GM12878 (cell line): ENCODE measurements around the gene TEKT5.

ENCODE experiments used
- CEBPB ChIP-seq, 2 experiments: fragments of 150-350 bp in 1 of 2; IDR thresholded peaks; 2 replicates each; pipeline ENCODE4 v1.6.1; 2012 to 2014; ENCODE audit warnings: low read depth in 2 of 2, low read length in 2 of 2, borderline replicate concordance in 1 of 2, inconsistent platforms in 1 of 2
- EP300 ChIP-seq, 2 experiments: fragments of 150-350 bp in 1 of 2; IDR thresholded peaks; 2 replicates each; pipeline ENCODE4 v1.6.1; 2011 to 2012; ENCODE audit warnings: low read depth in 2 of 2, low read length in 2 of 2, borderline replicate concordance in 1 of 2, improper control_type of control experiment in 1 of 2, inconsistent platforms in 1 of 2; ENCODE audit not compliant: control insufficient read depth in 1 of 2
- POLR2A ChIP-seq: IDR thresholded peaks from 2 replicates; pipeline ENCODE4 v1.6.1; 2011; ENCODE audit warnings: low read depth, mild to moderate bottlenecking, low read length
- POLR2AphosphoS5 ChIP-seq: IDR thresholded peaks from 2 replicates; pipeline ENCODE4 v1.6.1; 2011; ENCODE audit warnings: mild to moderate bottlenecking, low read length, inconsistent platforms
- SMC3 ChIP-seq: IDR thresholded peaks from 2 replicates; pipeline ENCODE4 v1.6.1; 2011; ENCODE audit warnings: low read length, improper control_type of control experiment, borderline replicate concordance
- SP1 ChIP-seq: IDR thresholded peaks from one replicate; pipeline ENCODE4 v1.6.1; 2011; ENCODE audit warnings: low read depth, low read length
- ZNF592 ChIP-seq: fragments of 450-650 bp; IDR thresholded peaks from 2 replicates; pipeline ENCODE4 v1.6.1; 2017; ENCODE audit warnings: mild to moderate bottlenecking, moderate library complexity
- TF ChIP-seq, protein P1 (sequence below), 3 experiments: IDR thresholded peaks in 2 of 3; conservative IDR thresholded peaks in 1 of 3; 2 replicates each; pipeline ENCODE4 v1.5.1; 2011; ENCODE audit warnings: low read depth in 3 of 3, low read length in 3 of 3, mild to moderate bottlenecking in 3 of 3, control low read depth in 2 of 3, moderate library complexity in 2 of 3, inconsistent platforms in 1 of 3, mixed read lengths in 1 of 3; ENCODE audit not compliant: control insufficient read depth in 2 of 3, insufficient read depth in 1 of 3; ENCODE audit errors: extremely low read depth in 1 of 3
- TF ChIP-seq, protein P2 (sequence below): IDR thresholded peaks from 2 replicates; pipeline ENCODE4 v1.6.1; 2012; ENCODE audit warnings: low read length, inconsistent platforms

DNA sequence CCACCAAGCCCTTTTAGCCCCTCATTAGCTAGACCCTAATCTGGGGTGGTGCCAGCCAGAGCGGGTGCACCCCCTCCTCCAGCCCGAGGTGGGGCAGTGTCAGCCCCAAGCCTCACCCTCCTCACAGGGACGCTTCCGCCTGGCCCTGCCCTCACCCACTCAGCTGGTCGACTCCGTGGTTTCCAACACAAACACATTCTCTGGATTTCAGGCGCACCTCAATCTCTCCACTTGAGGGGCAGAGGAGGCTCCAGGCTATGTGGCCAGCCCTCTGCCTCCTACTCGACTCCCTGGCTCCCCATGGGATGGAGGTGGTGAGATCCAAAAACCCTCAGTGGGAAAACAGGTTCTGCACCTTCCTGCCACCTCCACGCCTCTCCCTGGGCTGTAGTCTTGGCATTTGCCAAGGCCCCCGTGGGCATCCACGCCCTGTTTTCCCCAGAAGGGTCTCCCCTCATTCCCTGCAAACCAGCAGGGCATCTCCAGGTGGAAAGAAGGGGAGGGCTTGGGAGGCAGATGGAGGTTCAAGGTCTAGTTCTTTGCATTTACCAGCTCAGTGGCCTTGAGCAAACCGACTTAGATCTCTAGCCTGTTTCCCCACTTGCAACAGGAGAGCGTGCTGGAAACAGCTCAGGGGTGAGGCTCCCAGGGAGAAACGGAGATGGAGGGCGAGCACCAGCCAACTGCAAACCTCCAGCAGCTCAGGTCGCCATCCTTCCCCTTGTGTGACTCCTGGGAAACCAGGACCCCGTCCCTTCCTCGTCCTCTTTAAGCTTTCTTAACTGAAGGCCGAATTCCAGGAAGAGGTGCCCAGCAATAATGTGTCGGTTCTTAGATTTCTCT, 116.0 kb downstream of the TEKT5 start:
- TF ChIP-seq, protein P1, sequence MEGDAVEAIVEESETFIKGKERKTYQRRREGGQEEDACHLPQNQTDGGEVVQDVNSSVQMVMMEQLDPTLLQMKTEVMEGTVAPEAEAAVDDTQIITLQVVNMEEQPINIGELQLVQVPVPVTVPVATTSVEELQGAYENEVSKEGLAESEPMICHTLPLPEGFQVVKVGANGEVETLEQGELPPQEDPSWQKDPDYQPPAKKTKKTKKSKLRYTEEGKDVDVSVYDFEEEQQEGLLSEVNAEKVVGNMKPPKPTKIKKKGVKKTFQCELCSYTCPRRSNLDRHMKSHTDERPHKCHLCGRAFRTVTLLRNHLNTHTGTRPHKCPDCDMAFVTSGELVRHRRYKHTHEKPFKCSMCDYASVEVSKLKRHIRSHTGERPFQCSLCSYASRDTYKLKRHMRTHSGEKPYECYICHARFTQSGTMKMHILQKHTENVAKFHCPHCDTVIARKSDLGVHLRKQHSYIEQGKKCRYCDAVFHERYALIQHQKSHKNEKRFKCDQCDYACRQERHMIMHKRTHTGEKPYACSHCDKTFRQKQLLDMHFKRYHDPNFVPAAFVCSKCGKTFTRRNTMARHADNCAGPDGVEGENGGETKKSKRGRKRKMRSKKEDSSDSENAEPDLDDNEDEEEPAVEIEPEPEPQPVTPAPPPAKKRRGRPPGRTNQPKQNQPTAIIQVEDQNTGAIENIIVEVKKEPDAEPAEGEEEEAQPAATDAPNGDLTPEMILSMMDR (IDR thresholded peaks at IDR 0.05 in 2 of 3, conservative IDR thresholded peaks at IDR 0.05 in 1 of 3; ENCODE audit: control insufficient read depth in 2 of 3, extremely low read depth in 1 of 3, insufficient read depth in 1 of 3, low read depth in 3 of 3, low read length in 3 of 3): no peak
- TF ChIP-seq POLR2AphosphoS5 (no peak), EP300 (IDR thresholded peaks at IDR 0.05; ENCODE audit: borderline replicate concordance in 1 of 2, control insufficient read depth in 1 of 2, low read depth in 2 of 2, low read length in 2 of 2) (no peak), POLR2A (no peak), SMC3 (no peak), CEBPB (IDR thresholded peaks at IDR 0.05; ENCODE audit: borderline replicate concordance in 1 of 2, low read depth in 2 of 2, low read length in 2 of 2) (no peak), ZNF592 (no peak), SP1 (no peak)
- TF ChIP-seq, protein P2, sequence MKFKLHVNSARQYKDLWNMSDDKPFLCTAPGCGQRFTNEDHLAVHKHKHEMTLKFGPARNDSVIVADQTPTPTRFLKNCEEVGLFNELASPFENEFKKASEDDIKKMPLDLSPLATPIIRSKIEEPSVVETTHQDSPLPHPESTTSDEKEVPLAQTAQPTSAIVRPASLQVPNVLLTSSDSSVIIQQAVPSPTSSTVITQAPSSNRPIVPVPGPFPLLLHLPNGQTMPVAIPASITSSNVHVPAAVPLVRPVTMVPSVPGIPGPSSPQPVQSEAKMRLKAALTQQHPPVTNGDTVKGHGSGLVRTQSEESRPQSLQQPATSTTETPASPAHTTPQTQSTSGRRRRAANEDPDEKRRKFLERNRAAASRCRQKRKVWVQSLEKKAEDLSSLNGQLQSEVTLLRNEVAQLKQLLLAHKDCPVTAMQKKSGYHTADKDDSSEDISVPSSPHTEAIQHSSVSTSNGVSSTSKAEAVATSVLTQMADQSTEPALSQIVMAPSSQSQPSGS: no peak
